A549 (cell line): ENCODE measurements around the gene PRDM15. TPM values are rescaled to one million over a fixed set of nuclear protein-coding genes. Genes with fewer than 3 reads are reported as not detected.
"Not testable (repeated sequence)": the region's sequence is repeated elsewhere in the genome, so short reads cannot be mapped to it uniquely, and the experiment has no call there.

Experiments used
- ATAC-seq, 2 experiments: fragments of 200-7000 bp in 1 of 2; fragments of >200 bp in 1 of 2; cut with Nextera tagmentation in 1 of 2; cut with Tn5 transposase in 1 of 2; 3 replicates each; pipeline versions ENCODE4 v1.8.0 to v1.9.1; 2018 to 2020; ENCODE audit warnings: mild to moderate bottlenecking in 1 of 2, moderate library complexity in 1 of 2
- CTCF ChIA-PET: fragments of 300-600 bp; sonication (Branson Sonifier 250); formaldehyde crosslinking; extraction: SDS; loops from one replicate; lab custom pipeline; 2021; ENCODE audit warnings: antibody characterized with exemption, inconsistent platforms; lab: Yijun Ruan, JAX
- POLR2A ChIA-PET: fragments of 350-600 bp; formaldehyde crosslinking; extraction: SDS; loops from one replicate; lab custom pipeline; 2021; ENCODE audit warnings: antibody characterized with exemption, inconsistent platforms; lab: Yijun Ruan, JAX
- DNase-seq, 2 experiments: peaks; one replicate each; pipeline versions ENCODE4 v3.0.0 to v3.0.0-alpha.2; 2011 to 2016; ENCODE audit warnings: low read depth in 1 of 2, low spot score in 1 of 2
- FAIRE-seq: peaks from 2 replicates; lab custom pipeline; 2011; peaks lifted over from hg19 to GRCh38; lab: Jason Lieb, UNC
- H3K27ac ChIP-seq, 2 experiments: fragments of >200 bp; sonication (Bioruptor Twin); formaldehyde crosslinking; 3 replicates each; pipeline ENCODE4 v1.5.1; 2016 to 2017
- H3K4me1 ChIP-seq: fragments of >200 bp; sonication (Bioruptor Twin); formaldehyde crosslinking; 3 replicates; pipeline ENCODE4 v1.6.1; 2016
- H3K4me2 ChIP-seq: fragments of >200 bp; sonication (Bioruptor Twin); formaldehyde crosslinking; 3 replicates; pipeline ENCODE4 v1.6.1; 2016
- H3K4me3 ChIP-seq: fragments of >200 bp; sonication (Bioruptor Twin); formaldehyde crosslinking; 3 replicates; pipeline ENCODE4 v1.5.1; 2016
- H3K9me3 ChIP-seq: fragments of >200 bp; sonication (Bioruptor Twin); formaldehyde crosslinking; 3 replicates; pipeline ENCODE4 v1.6.1; 2016
- GATA3 ChIP-seq: IDR thresholded peaks from 2 replicates; pipeline ENCODE4 v1.6.1; 2012; ENCODE audit warnings: borderline replicate concordance
- JUN ChIP-seq, 2 experiments: fragments of >200 bp; sonication (Bioruptor Twin); formaldehyde crosslinking; IDR thresholded peaks; 2 replicates in 1 of 2; 3 replicates in 1 of 2; pipeline ENCODE4 v1.6.1; 2016 to 2017
- MAFK ChIP-seq: fragments of 450-650 bp; IDR thresholded peaks from 2 replicates; pipeline ENCODE4 v1.6.1; 2014; ENCODE audit not compliant: partially characterized antibody
- MYC ChIP-seq: IDR thresholded peaks from 2 replicates; pipeline ENCODE4 v1.6.1; 2012; ENCODE audit warnings: mild to moderate bottlenecking, inconsistent platforms, low read length, improper control_type of control experiment, borderline replicate concordance
- NR3C1 ChIP-seq: fragments of >200 bp; sonication (Bioruptor Twin); formaldehyde crosslinking; IDR thresholded peaks from 3 replicates; pipeline ENCODE4 v1.6.1; 2017
- POLR2A ChIP-seq: IDR thresholded peaks from 2 replicates; pipeline ENCODE4 v1.6.1; 2012; ENCODE audit warnings: mild to moderate bottlenecking, low read length
- ZFP36 ChIP-seq: fragments of 450-650 bp; IDR thresholded peaks from 2 replicates; pipeline ENCODE4 v1.6.1; 2014; ENCODE audit warnings: borderline replicate concordance; ENCODE audit not compliant: partially characterized antibody
- ZNF302 ChIP-seq: fragments of 250-450 bp; sonication (Bioruptor Pico); IDR thresholded peaks from 2 replicates; pipeline ENCODE4 v1.9.0; 2021; ENCODE audit warnings: inconsistent platforms, mild to moderate bottlenecking, moderate library complexity
- WGBS: methylation state at CpG from one replicate; pipeline ENCODE4 v1.1.6; 2017; ENCODE audit errors: missing lambda C conversion rate; 5-methylcytosine and 5-hydroxymethylcytosine counted together
- polyA plus RNA-seq, 4 experiments: library from polyadenylated mRNA; depleted of rRNA in 3 of 4; stranded (reverse); fragments of >200 nt; fragmentation: RNase III in 1 of 4; extraction: RNeasy Plus Mini Kit Qiagen cat#74134 plus additional on column Dnase treatment in 1 of 4; gene quantifications; 2 replicates in 3 of 4; 3 replicates in 1 of 4; pipeline ENCODE4 v1.2.3, GENCODE V29; 2011 to 2017
- TF ChIP-seq, protein P1 (sequence below): fragments of 250-450 bp; sonication (Bioruptor Pico); IDR thresholded peaks from 2 replicates; pipeline ENCODE4 v1.5.0; 2020; ENCODE audit warnings: low read depth, mild to moderate bottlenecking, moderate library complexity

PRDM15 gene
- polyA plus RNA-seq, 2 of the 4 experiments (the other 2 are of a cell fraction), result 4.5 to 6.1 TPM

DNA sequence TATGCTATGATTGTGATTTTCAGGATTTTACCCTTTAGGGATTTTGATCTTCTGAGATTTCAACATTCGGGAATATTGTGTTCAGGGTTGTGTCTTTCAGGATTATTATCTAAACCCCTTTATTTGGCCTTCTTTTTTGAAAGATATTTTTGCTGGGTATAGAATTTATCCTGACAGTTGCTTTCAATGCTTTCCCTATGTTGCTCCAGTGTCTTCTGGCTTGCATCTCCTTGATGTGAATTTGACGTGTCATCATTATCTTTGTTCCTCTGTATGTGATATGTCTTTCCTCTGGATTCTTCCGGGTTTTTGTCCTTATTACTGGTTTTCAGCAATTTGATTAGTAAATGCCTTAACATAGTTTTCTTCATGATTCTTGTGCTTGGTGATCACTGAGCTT is 86.4 kb downstream of the PRDM15 start:
- TF ChIP-seq ZNF302 (no peak), MAFK (peak; percentile 78)
- Histone ChIP-seq H3K4me3 (no peak overlapping the region), H3K27ac (no peak overlapping the region), H3K4me1 (no peaks in the 10 kb centered on the region), H3K4me2 (no peak overlapping the region), H3K9me3 (peaks cover 12% of the 10 kb centered on the region; the same call in 2 of the 3 replicates)
- ATAC-seq, result no peak
- FAIRE-seq, result no peak
- no peak for DNase-seq
- CTCF ChIA-PET, result interaction anchor here (0.9 to 1.8 kb wide), 3 partner anchors 14 to 180 kb away, joined by 3 to 6 read pairs (median 3); no protein-coding TSS in a partner anchor
- POLR2A ChIA-PET, result no interaction called here
- 37% methylated on average over 3 of the region's 3 CpGs for WGBS

DNA sequence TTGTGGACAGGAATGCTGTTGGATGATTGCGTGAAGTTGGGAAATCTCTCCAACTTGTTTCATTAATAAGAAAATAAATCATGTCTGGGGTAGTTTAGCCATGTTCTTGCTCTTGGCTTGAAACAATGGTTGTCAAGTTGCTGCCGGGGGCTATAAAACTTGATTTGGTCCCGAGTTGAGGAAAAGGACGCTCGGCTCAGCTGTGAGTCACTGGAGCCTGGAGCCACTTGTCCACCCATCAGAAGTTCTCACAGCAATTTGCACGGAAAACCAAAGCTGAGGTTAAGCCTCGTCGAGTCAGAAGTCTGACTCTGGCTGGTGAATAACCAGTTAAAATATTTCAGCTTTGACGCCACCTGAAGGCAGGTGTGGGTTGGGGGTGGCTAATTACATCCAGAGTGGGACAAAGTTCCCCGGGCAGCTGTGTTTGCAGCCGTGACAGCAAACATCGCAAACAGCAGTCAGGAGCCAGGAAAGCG is 92.6 kb downstream of the PRDM15 start:
- no peak for ATAC-seq
- POLR2A ChIA-PET, result interaction anchor here (0.6 kb wide), 1 partner anchor 14 kb away, joined by 3 read pairs; no protein-coding TSS in a partner anchor

DNA sequence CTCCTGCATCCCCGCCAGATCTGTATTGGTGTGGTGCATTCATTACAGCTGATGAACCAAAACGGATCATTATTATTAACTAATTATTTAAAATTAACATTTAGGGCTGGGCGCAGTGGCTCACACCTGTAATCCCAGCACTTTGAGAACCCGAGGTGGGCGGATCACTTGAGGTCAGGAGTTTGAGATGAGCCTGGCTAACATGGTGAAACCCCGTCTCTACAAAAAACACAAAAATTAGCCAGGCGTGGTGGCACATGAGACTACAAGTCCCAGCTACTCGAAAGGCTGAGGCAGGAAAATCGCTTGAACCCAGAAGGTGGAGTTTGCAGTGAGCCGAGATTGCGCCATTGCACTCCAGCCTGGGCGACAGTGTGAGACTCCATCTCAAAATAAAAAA is 93.9 kb downstream of the PRDM15 start:
- peaks cover 19% of the 10 kb centered on the region for H3K4me1 ChIP-seq
- not testable (repeated sequence) for H3K4me2 ChIP-seq, FAIRE-seq, H3K27ac ChIP-seq, H3K4me3 ChIP-seq, ATAC-seq, H3K9me3 ChIP-seq, DNase-seq
- ChIA-PET POLR2A (interaction anchor here (0.7 kb wide), 1 partner anchor 16 kb away, joined by 3 read pairs; no protein-coding TSS in a partner anchor), CTCF (interaction anchor here (1.3 to 4.9 kb wide), 2 partner anchors 31 to 173 kb away, joined by 5 to 28 read pairs; no protein-coding TSS in a partner anchor)
- 90% methylated on average over 12 of the region's 12 CpGs for WGBS

More for the DNA sequence above, 92.6 kb downstream of the PRDM15 start:
- WGBS, result 44% methylated on average over 10 of the region's 13 CpGs
- Histone ChIP-seq H3K9me3 (0 out of 3 replicates have a peak, but pooled peaks cover 4% of the 10 kb centered on the region), H3K4me2 (0 out of 3 replicates have a peak overlapping the region, but pooled peaks have one; percentile 2), H3K4me3 (no peak overlapping the region), H3K4me1 (peaks cover 19% of the 10 kb centered on the region), H3K27ac (no peak overlapping the region)
- peak in 1 of 2 experiments; percentile 36 for DNase-seq
- CTCF ChIA-PET, result interaction anchor here (1.3 to 4.9 kb wide), 2 partner anchors 30 to 174 kb away, joined by 5 to 28 read pairs; no protein-coding TSS in a partner anchor
- TF ChIP-seq POLR2A, result no peak
- TF ChIP-seq NR3C1, result no peak
- FAIRE-seq, result no peak

DNA sequence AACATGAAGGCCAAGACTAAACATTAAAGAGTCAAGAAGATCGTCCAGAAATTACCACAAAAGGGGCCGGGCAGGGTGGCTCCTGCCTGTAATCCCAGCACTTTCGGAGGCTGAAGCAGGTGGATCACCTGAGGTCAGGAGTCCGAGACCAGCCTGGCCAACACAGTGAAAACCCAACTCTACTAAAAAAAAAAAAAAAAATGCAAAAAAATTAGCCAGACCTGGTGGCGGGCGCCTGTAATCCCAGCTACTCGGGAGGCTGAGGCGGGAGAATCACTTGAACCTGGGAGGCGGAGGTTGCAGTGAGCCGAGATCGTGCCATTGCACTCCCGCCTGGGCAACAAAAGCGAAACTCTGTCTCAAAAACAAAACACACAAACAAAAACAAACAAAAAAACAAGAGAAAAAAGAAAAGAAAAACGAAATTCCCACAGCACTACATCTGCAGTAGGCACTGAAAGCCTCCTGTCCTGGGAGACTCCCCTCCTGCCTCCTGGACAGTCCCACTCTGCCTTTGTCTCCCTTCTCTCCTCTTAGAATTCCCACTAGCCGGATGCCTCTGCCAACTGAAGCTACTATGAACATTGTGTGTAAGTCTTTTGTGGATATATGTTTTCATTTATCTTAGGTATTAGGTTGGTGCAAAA is 94.6 kb downstream of the PRDM15 start:
- CTCF ChIA-PET, result interaction anchor here (0.7 to 4.9 kb wide), 3 partner anchors 32 to 501 kb away, joined by 4 to 28 read pairs (median 7); no protein-coding TSS in a partner anchor
- H3K4me2 ChIP-seq, result peak overlapping the region; percentile 60; the same call in 2 of the 3 replicates
- DNase-seq, result no peak
- TF ChIP-seq JUN (IDR thresholded peaks at IDR 0.05), result no peak
- TF ChIP-seq, all 56 proteins: peak for 0
- FAIRE-seq, result no peak
- 92% methylated on average over 15 of the region's 15 CpGs for WGBS
- Histone ChIP-seq H3K9me3 (no peaks in the 10 kb centered on the region), H3K4me1 (peaks cover 19% of the 10 kb centered on the region), H3K27ac (peak overlapping the region in 1 of 2 experiments; percentile 58; a peak in 2 of 6 replicates), H3K4me3 (no peak overlapping the region)
- ATAC-seq, result no peak
- POLR2A ChIA-PET, result no interaction called here

DNA sequence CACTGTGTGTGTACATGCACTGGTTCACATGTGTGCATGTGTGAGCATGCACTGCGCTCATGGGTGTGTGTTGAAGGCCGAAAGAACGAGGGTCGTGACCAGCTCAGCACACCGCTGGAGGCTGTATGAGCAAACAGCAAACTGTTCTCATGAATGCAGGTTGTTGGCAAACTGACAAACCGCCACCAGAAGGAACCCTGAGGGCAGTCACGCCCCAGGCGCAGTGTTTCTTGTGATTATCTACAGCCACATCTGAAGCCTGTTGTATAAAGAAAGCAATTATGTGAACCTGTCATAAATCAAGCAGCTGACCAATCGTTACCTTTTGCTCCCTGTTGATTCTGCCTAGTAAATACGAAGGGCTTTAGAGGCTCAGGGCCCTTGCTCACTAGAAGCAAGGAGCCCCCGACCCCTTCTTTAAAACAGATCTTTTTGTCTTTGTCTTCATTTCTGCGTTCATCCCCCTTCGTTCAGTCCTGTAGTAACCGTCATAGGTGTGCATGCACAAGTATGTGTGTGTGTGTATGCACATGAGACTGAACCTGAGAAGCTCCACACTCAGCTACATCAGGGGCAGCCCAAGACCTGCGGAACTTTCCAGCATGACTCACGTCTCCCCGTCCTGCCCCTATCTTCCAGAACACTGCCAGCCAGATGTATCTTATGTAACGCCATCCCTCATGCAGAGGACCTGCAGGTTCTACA is 95.5 kb downstream of the PRDM15 start:
- Histone ChIP-seq H3K4me1 (peaks cover 22% of the 10 kb centered on the region), H3K4me2 (peak overlapping the region; percentile 60), H3K9me3 (no peaks in the 10 kb centered on the region), H3K4me3 (no peak overlapping the region), H3K27ac (peak overlapping the region; percentile 44 to 58; a peak in 5 of 6 replicates)
- no peak for TF ChIP-seq MYC
- TF ChIP-seq, protein P1, sequence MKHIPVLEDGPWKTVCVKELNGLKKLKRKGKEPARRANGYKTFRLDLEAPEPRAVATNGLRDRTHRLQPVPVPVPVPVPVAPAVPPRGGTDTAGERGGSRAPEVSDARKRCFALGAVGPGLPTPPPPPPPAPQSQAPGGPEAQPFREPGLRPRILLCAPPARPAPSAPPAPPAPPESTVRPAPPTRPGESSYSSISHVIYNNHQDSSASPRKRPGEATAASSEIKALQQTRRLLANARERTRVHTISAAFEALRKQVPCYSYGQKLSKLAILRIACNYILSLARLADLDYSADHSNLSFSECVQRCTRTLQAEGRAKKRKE (CRISPR knock-in tag), result no peak
- TF ChIP-seq ZFP36, result no peak
- TF ChIP-seq GATA3, result peak; percentile 83
- ChIA-PET POLR2A (no interaction called here), CTCF (interaction anchor here (0.6 to 4.9 kb wide), 4 partner anchors 9 to 171 kb away, joined by 3 to 28 read pairs (median 5); no protein-coding TSS in a partner anchor)
- ATAC-seq, result peak; percentile 86 to 87
- 18% methylated on average over 15 of the region's 18 CpGs for WGBS
- FAIRE-seq, result no peak
- DNase-seq, result peak in 1 of 2 experiments; percentile 68
